K562 (cell line): ENCODE results near the gene CSTPP1. TPM values are rescaled to one million over a fixed set of nuclear protein-coding genes. Genes with fewer than 3 reads are reported as not detected.

Source experiments
- BRF1 ChIP-seq: IDR thresholded peaks from 3 replicates; pipeline ENCODE4 v1.6.1; 2011; ENCODE audit warnings: borderline replicate concordance, mild to moderate bottlenecking; ENCODE audit not compliant: insufficient read length; ENCODE audit errors: extremely low read depth
- CBFA2T3 ChIP-seq: fragments of 450-650 bp; IDR thresholded peaks from 2 replicates; pipeline ENCODE4 v1.6.1; 2017
- CREB1 ChIP-seq, 2 experiments: sonication (generic) in 1 of 2; formaldehyde crosslinking in 1 of 2; IDR thresholded peaks; 2 replicates each; pipeline versions ENCODE4 v1.6.1 to v1.8.0; 2012 to 2022; ENCODE audit warnings: inconsistent platforms in 1 of 2, mild to moderate bottlenecking in 1 of 2, missing genetic modification reagents in 1 of 2, moderate library complexity in 1 of 2
- EP300 ChIP-seq: IDR thresholded peaks from 2 replicates; pipeline ENCODE4 v1.6.1; 2012; ENCODE audit warnings: low read length, improper control_type of control experiment
- FOSL1 ChIP-seq: fragments of 200-800 bp; sonication (Bioruptor generic); conservative IDR thresholded peaks from 2 replicates; pipeline ENCODE4 v1.6.1; 2016; ENCODE audit warnings: missing genetic modification characterization, missing compliant biosample characterization
- GABPA ChIP-seq: fragments of 200-800 bp; sonication (Bioruptor generic); conservative IDR thresholded peaks from 2 replicates; pipeline ENCODE4 v1.6.1; 2016; ENCODE audit warnings: low read depth, missing genetic modification characterization, missing compliant biosample characterization
- HCFC1 ChIP-seq: IDR thresholded peaks from 2 replicates; pipeline ENCODE4 v1.6.1; 2012; ENCODE audit warnings: low read depth, low read length, improper control_type of control experiment
- HDAC6 ChIP-seq: IDR thresholded peaks from 2 replicates; pipeline ENCODE4 v1.6.1; 2012; ENCODE audit warnings: low read depth, mild to moderate bottlenecking, control low read depth, inconsistent platforms, low read length, moderate library complexity
- ILK ChIP-seq: fragments of 450-650 bp; IDR thresholded peaks from 2 replicates; pipeline ENCODE4 v1.6.1; 2016; ENCODE audit warnings: missing genetic modification characterization, low read depth, mild to moderate bottlenecking, missing compliant biosample characterization, moderate library complexity, borderline replicate concordance
- IRF2 ChIP-seq: sonication (generic); formaldehyde crosslinking; IDR thresholded peaks from 2 replicates; pipeline ENCODE4 v1.8.1; 2022; ENCODE audit warnings: mild to moderate bottlenecking, missing genetic modification reagents
- KLF13 ChIP-seq: fragments of 450-650 bp; IDR thresholded peaks from 2 replicates; pipeline ENCODE4 v1.6.1; 2016; ENCODE audit warnings: missing genetic modification characterization, low read depth, mild to moderate bottlenecking, missing compliant biosample characterization, moderate library complexity, borderline replicate concordance
- NCOA6 ChIP-seq: fragments of 450-650 bp; IDR thresholded peaks from 2 replicates; pipeline ENCODE4 v1.6.1; 2017; ENCODE audit warnings: mild to moderate bottlenecking
- PHB2 ChIP-seq: fragments of 450-650 bp; IDR thresholded peaks from 2 replicates; pipeline ENCODE4 v1.6.1; 2017; ENCODE audit warnings: low read depth
- RB1 ChIP-seq: fragments of 450-650 bp; IDR thresholded peaks from 2 replicates; pipeline ENCODE4 v1.6.1; 2017; ENCODE audit warnings: low read depth, mild to moderate bottlenecking
- polyA plus RNA-seq, 8 experiments: library from polyadenylated mRNA; depleted of rRNA in 4 of 8; stranded (reverse) in 5 of 8; unstranded in 3 of 8; fragments of >200 nt; fragmentation: Nextera tagmentation in 2 of 8; fragmentation: Illumina TruSeq in 1 of 8; extraction: Ambion mirVana in 2 of 8; extraction: Trizol in 1 of 8; gene quantifications; 2 replicates each; pipeline versions ENCODE4 v1.2.1 to v1.2.3, GENCODE V29; 2011 to 2014; ENCODE audit warnings: inconsistent platforms in 1 of 8, missing spikeins in 1 of 8
- total RNA-seq, 7 experiments: library from RNA; depleted of rRNA in 6 of 7; stranded (reverse); fragments of >200 nt in 6 of 7; fragmentation: Illumina TruSeq in 2 of 7; extraction: Trizol in 2 of 7; gene quantifications; 2 replicates each; pipeline versions ENCODE4 v1.2.1 to v1.2.3, GENCODE V29; 2011 to 2021; ENCODE audit warnings: low replicate concordance in 1 of 7
- TF ChIP-seq, protein P1 (sequence below): sonication (generic); formaldehyde crosslinking; IDR thresholded peaks from 2 replicates; pipeline ENCODE4 v1.8.1; 2023; ENCODE audit warnings: mild to moderate bottlenecking, missing genetic modification reagents

CSTPP1 gene
- total and polyA plus RNA-seq, 9 of the 15 experiments (the other 6 are each of a cell fraction or from before 2014, with no cell fraction given), result 6.5 to 17.8 (median 9.2) TPM

DNA sequence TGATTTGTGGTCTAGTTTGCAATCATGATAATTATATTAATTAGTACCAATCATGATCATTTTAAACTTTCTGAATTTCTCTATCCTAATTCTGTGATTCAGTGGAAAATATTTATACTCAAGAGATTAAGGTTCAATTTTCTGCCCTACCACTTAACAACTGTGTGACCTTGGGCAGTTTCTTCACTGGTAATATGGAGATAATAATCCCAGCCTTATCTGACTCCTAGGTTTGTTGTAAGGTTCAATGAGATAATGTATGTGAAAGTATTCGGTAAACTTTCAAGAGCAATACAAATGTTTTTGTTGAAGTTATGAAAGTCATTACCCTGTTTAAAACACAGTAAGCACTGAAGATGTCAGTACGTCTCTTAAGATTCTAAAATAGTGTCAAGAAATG is 36.3 kb downstream of the CSTPP1 start (continued):
- no peak for TF ChIP-seq IRF2 (CRISPR knock-in tag)
- TF ChIP-seq GABPA, result no peak
- peak; percentile 55 for TF ChIP-seq CBFA2T3
- no peak for TF ChIP-seq HCFC1
- TF ChIP-seq FOSL1 (tag), result no peak
- TF ChIP-seq NCOA6, result no peak
- no peak for TF ChIP-seq RB1
- TF ChIP-seq ILK (tag), result no peak
- TF ChIP-seq KLF13 (tag), result no peak
- TF ChIP-seq EP300, result peak; percentile 26; the same call in 1 of the 2 replicates
- no peak for TF ChIP-seq PHB2
- TF ChIP-seq, protein P1, sequence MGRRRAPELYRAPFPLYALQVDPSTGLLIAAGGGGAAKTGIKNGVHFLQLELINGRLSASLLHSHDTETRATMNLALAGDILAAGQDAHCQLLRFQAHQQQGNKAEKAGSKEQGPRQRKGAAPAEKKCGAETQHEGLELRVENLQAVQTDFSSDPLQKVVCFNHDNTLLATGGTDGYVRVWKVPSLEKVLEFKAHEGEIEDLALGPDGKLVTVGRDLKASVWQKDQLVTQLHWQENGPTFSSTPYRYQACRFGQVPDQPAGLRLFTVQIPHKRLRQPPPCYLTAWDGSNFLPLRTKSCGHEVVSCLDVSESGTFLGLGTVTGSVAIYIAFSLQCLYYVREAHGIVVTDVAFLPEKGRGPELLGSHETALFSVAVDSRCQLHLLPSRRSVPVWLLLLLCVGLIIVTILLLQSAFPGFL (CRISPR knock-in tag), result no peak
- no peak for TF ChIP-seq CREB1 (IDR thresholded peaks at IDR 0.05)
- no peak for TF ChIP-seq CREB1 (CRISPR knock-in tag; IDR thresholded peaks at IDR 0.05)
- TF ChIP-seq HDAC6, result no peak
- no peak for TF ChIP-seq BRF1
- TF ChIP-seq, all 486 proteins: peak for 7
